GM18858 (cell line): ENCODE data around the gene PTPRO.
"Not testable (repeated sequence)": the region's sequence is repeated elsewhere in the genome, so short reads cannot be mapped to it uniquely, and the experiment has no call there.

ENCODE experiments used
- ATAC-seq: cut with Tn5 transposase; IDR thresholded peaks from one replicate; pipeline ENCODE4 v1.9.1; 2021; ENCODE audit not compliant: unreplicated experiment

PTPRO gene

GRCh38 chr12:15599266-15600037 lies 277.1 kb downstream of the PTPRO start:
- ATAC-seq = no peak

DNA sequence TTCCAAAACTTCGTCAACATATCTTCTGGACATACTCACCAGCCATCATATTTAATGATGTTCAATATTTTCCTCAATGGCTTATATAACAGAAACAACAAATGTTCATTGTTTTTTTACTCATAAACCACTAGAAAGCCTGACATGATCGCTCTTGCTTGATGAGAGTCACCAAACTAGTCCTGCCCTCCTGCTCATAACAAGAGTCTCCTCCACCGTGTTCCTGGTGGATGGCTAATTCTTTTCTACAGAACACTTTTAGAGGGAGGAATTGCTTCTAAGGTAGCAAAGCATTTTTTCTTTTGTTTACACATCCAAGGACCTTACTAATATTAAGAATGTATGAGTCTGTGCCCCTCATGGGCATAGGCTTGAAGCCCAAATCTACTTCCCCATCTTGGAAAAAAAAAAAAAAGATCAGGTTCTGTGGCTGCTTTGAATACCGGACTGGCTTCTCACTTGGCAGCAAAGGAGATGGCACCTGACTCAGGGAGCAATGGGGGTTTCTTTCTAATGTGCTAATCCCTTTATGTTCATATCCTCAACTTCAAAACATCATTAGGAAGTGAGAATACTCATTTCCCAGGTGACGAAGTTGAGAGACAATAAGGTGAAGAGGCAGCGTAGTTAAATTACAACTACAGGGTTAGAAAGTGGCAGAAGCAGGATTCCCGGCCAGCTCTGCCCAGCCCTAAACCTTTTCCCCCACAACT lies 278.1 kb downstream of the PTPRO start:
- no peak for ATAC-seq

DNA sequence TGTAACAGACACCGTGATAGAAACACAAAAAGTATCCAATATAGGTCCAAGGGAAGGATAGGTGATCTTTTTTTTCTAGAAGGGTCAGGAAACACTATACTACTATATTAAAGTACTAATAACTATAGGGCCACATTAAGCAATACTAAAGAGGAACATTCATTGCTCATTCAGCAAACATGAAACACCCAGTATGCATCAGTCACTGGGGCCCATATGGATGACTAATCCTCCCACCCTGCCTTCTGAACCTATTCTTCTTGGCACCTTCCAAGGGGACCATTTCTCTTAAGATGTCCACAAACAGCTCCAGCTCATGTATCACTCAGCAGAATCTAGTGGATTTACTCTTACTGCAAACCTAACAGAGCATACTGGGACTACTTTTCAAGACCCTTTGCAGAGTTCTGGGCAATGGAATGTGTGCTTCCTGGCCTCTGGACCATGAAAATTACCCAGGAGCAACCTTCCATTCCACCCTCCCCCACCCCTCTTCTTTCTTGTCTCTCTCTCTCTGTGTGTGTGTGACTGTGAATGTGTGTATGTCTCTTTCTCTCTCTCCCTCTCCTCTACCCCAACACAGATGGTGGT lies 279.0 kb downstream of the PTPRO start:
- no peak for ATAC-seq

GRCh38 chr12:15602051-15602672 lies 279.9 kb downstream of the PTPRO start:
- no peak for ATAC-seq

- no peak for ATAC-seq
These were observed 281.3 kb downstream of the PTPRO start for GRCh38 chr12:15603474-15604085.

- ATAC-seq = no peak
These were observed 283.7 kb downstream of the PTPRO start for GRCh38 chr12:15605881-15606590.

DNA sequence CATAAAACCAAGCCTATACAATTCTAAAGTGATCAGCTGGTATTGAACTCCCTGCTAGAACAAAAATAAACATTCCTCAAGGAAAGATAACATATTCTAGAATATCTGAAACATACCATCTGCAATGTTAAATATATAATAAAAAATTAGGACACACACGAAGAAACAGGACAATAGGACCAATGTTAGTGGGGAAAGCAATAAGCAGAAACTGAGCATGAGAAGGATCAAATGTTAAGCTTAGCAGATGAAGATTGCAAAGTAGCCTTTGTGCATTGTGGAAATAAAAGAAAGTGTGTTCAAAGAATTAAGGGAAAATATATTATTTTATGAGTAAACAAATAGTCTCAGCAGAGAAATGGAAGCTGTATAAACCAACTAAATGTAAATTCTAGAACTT lies 286.1 kb downstream of the PTPRO start:
- ATAC-seq = no peak

DNA sequence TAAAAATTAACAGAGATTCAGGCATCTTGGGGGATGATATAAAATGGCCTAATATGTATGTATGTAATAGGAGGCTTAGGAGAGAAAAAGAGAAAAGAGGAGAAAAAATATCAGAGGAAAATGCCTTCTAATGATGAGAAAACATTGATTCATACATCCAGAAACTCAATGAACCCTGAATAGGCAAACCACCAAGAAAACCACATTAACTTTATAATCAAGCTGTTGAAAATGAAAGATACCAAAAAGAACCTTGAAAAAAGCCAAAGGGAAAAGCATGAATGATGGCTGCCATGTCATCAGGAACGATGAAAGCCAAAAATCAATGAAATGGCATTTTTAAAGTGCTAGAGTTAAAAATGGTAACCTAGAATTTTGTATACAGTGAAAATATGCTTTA lies 286.6 kb downstream of the PTPRO start:
- ATAC-seq = no peak

DNA sequence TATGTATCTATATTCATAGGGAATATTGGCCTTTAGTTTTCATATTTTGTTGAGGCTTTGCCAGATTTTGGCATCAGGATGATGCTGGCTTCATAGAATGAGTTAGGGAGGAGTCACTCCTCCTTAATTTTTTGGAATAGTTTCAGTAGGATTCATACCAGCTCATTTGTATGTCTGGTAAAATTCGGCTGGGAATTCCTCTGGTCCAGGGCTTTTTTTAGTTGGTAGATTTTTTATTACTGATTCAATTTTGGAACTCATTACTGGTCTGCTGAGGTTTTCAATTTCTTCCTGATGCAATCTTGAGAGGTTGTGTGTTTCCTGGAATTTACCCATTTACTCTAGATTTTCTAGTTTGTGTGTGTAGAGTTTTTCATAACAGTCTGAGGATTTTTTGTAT lies 291.7 kb downstream of the PTPRO start:
- ATAC-seq = no peak

- ATAC-seq = not testable (repeated sequence)
These were observed 294.2 kb downstream of the PTPRO start for GRCh38 chr12:15616495-15616894.

- ATAC-seq = no peak
These were observed 298.6 kb downstream of the PTPRO start for GRCh38 chr12:15620741-15621539.

DNA sequence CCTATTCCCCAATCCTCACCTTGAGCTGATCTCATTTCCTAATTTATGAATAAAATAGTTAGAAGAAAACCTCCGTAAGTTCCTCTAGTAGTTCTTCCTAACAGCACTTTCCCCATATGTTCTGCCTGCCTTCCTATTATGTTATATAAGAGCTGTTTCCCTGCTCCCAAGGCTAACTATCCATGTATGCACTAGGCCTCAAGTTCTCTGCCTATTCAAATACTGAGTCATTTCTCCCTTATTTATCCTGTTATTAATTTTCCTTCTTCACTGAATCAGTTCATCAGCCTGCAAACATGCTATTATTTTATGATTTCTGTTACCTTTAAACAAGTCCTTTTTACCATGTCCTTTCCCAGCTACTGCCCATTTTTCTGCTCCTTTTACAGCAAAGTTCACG lies 302.8 kb downstream of the PTPRO start:
- ATAC-seq = no peak

DNA sequence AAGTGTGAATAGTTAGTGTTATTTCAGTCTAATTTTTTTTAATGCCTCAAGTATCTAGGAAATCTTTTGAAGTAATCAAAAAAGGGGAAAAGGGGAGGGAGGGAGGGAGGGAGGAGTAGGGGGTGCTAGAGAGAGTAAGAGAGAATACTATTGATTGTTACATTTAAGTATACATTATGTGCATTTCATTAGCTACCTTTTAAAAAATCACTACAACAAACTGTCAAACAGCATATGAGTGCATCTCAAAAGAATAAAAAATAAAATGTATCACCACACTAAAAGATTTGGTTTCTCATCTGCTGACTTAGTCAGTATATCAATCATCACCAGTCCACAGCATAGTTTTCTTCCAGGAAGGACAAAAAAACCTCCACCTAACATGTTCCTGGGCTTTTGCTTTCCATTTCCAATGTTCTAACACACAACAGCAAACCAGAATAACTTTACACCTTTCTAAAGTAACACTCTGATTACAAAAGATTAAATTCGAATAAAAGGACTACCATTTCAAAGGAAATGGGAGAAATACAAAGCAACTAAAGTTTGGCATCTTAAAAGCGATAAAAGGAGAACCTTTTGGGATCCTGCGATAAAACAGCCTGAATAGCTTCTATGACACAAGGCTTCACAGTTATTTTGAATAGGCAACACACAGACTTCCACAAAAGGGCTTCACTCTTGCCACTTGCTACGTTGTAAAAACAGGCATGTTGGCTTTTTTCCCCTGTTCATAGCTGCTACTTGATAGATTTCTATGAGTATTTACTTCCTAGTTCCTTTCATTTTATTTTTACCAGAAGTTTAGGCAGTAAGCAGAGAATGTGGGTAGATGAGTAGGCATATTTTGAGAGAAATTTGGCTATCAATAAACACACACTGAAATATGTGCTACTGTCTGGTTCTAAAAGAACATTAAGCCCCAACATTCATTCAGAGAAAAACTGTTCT lies 306.0 kb downstream of the PTPRO start:
- no peak for ATAC-seq

DNA sequence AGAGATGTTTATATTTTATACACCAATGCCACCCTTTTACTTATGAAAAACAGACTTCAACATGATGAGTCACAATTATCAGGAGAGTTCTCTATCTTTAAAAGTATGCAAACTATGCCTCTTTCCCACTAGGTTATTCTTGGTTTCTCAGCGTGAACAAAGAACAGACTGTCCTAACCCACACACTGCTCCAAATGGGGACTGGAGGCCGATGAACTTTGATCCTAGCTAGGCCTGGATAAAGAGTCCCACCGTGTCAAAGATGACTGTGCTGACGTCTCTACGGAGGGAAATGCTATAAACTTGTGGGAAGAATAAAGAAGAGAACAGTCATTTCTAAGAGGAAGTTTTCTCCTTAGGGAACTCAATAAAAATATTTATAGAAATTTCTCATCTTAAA lies 306.8 kb downstream of the PTPRO start:
- ATAC-seq = no peak

DNA sequence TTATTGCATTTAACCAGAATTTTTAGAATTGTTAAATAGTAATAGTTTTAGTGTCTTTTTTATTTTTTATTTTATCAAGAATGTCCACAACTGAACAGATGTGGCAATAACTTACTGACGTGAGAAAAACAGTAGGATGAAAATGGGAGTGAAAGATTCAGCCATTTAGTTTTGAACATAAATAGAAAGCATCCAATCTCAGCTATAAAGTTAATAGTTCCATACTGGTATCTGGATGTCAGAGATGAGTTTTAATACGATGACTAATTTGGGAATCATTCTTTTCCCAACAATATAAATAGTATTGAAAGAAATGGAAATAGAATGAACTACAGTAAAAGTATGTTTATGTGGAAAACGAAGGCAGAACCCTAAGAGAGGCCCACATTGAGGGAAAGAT lies 307.5 kb downstream of the PTPRO start:
- ATAC-seq = no peak

GRCh38 chr12:15631007-15631715 lies 308.9 kb downstream of the PTPRO start:
- ATAC-seq = no peak

GRCh38 chr12:15632708-15633107 lies 310.4 kb downstream of the PTPRO start:
- ATAC-seq = no peak

- no peak for ATAC-seq
These were observed 310.9 kb downstream of the PTPRO start for GRCh38 chr12:15633201-15633600.
